Measurements from ENCODE around the gene CEMP1.
A peak's percentile ranks its signal among the peaks of the same experiment; 100 is the strongest.
"Not testable (repeated sequence)": the region's sequence is repeated elsewhere in the genome, so short reads cannot be mapped to it uniquely, and the experiment has no call there.

The CEMP1 gene, protein sequence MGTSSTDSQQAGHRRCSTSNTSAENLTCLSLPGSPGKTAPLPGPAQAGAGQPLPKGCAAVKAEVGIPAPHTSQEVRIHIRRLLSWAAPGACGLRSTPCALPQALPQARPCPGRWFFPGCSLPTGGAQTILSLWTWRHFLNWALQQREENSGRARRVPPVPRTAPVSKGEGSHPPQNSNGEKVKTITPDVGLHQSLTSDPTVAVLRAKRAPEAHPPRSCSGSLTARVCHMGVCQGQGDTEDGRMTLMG

GRCh38 chr16:2531371-2531695 is at the start of gene CEMP1:
Gene CEMP1, minus strand, starts transcription at chr16:2531408. Its CDS starts 335 bp downstream, at chr16:2531073.
- no peak for TF ChIP-seq CTCF (IDR thresholded peaks at IDR 0.05; ENCODE audit: extremely low read depth, insufficient read depth, missing control alignments)
- no peak for DNase-seq (ENCODE audit: low spot score)
- in situ Hi-C loops (cut with MboI; ENCODE audit: low pct_unique_long_range_greater_than_20kb, low sequenced_read_pairs, unreplicated experiment): no loop called here

DNA sequence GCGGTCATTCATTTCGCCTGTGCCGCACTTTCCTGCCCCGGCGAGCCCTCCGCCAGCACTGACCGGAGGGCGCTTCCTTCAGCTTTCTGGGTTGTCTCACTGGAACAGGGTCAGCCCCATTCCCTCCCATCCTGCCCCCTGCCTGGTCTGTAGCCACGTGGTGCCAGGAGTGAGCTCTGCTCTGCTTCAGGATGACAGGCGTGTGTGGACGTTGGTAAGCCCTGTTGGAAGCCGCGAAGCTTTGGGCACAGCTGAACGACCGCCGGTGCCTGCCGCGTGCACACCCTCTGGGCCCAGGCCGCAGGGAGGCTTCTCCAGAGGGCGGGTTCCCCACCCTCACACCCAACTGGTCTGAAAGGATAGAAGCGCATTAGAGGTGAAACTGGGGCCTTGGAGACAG is 49.6 kb upstream of the CEMP1 start:
- in situ Hi-C loops (cut with MboI; ENCODE audit: low pct_unique_long_range_greater_than_20kb, low sequenced_read_pairs, unreplicated experiment); DNase-seq (ENCODE audit: low spot score): not testable (repeated sequence)

DNA sequence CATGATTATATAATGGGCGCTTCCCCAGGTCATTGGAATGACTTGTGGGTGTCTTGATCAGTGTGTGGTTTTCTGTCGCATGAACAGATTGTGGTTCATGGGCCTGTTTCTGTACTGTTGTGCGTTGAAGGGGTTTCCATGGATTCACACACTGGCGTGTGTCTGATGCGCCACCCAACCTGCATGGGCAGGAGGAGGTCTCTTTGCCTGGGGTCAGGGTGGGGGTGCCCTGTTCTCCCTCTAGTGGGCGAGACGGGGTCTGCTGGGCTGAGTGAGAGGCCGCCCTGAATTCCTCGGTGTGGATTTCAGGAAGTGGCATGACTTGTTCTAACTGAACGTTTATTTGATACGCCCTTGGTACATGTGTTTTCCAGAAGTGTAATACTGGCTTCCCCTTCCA is 48.9 kb upstream of the CEMP1 start:
- DNase-seq (ENCODE audit: low spot score); in situ Hi-C loops (cut with MboI; ENCODE audit: low pct_unique_long_range_greater_than_20kb, low sequenced_read_pairs, unreplicated experiment): not testable (repeated sequence)

GRCh38 chr16:2578905-2579304 is 47.7 kb upstream of the CEMP1 start:
- DNase-seq (ENCODE audit: low spot score); in situ Hi-C loops (cut with MboI; ENCODE audit: low pct_unique_long_range_greater_than_20kb, low sequenced_read_pairs, unreplicated experiment): not testable (repeated sequence)

DNA sequence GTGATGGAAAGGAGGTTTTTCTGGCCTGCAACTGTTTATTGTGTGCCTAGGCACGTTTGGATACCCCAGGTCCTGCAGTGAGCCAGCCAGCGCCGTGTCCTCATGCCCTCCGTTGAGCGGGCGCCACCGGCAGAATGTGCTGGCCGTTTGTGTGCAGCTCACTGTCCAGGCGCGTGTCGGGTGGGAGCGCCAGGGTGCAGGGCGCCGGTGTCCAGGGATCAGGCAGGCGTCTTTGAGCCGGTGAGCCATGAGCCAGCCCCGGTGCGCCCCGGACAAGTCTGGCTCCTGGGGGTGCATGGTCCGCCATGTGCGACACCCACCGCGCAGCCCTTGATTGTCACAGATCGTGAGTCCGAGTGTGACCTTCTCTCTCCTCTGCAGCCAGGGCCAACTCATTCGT is 45.8 kb upstream of the CEMP1 start:
- in situ Hi-C loops (cut with MboI; ENCODE audit: low pct_unique_long_range_greater_than_20kb, low sequenced_read_pairs, unreplicated experiment); DNase-seq (ENCODE audit: low spot score): not testable (repeated sequence)

DNA sequence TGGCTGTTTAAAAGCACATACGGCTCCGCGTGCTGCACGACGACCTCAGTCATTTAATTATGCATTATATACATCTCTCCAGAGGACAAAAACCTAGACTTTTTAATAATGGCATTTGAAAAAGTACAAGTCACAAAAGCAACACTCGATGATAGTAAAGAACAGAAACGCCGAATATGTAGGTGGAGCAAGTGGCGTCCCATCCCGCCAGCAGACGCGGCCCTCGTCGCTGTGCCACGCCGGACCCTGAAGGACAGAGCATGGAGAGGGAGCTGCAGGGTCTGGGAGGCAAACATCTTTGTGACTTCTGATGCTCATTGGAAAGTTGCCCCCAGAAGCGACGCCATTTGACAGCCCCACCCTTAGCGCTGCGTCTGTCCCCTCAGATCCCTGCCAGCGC is 44.6 kb upstream of the CEMP1 start:
- DNase-seq (ENCODE audit: low spot score); in situ Hi-C loops (cut with MboI; ENCODE audit: low pct_unique_long_range_greater_than_20kb, low sequenced_read_pairs, unreplicated experiment): not testable (repeated sequence)

- in situ Hi-C loops (cut with MboI; ENCODE audit: low pct_unique_long_range_greater_than_20kb, low sequenced_read_pairs, unreplicated experiment); DNase-seq (ENCODE audit: low spot score): not testable (repeated sequence)
Observed at GRCh38 chr16:2572704-2573103, 41.5 kb upstream of the CEMP1 start.

DNA sequence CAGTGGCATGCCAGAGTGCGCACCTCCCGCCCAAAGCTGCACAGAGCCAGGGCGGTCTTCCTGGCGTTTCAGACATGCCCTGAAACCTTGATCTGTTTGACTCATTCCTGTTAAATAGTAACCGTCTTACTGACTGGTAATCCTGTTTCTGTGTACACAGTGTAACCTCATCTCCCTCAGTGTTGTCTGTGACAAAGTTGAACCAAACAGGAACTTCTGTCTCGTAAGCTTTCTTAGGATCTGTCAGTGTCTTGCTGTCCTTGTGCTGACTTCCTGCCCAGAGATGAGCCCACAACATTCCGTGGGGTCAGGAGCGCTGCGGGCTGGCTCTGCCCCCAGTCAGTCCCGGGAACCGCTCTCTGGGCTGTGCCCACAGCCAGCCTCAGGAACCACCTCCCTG is 37.4 kb upstream of the CEMP1 start:
- DNase-seq (ENCODE audit: low spot score); in situ Hi-C loops (cut with MboI; ENCODE audit: low pct_unique_long_range_greater_than_20kb, low sequenced_read_pairs, unreplicated experiment): not testable (repeated sequence)

GRCh38 chr16:2567506-2567905 is 36.3 kb upstream of the CEMP1 start:
- in situ Hi-C loops (cut with MboI; ENCODE audit: low pct_unique_long_range_greater_than_20kb, low sequenced_read_pairs, unreplicated experiment); DNase-seq (ENCODE audit: low spot score): not testable (repeated sequence)

GRCh38 chr16:2560798-2561133 is 29.6 kb upstream of the CEMP1 start:
- peak; percentile 54 for TF ChIP-seq CTCF (IDR thresholded peaks at IDR 0.05; ENCODE audit: extremely low read depth, insufficient read depth, missing control alignments)
- DNase-seq (ENCODE audit: low spot score); in situ Hi-C loops (cut with MboI; ENCODE audit: low pct_unique_long_range_greater_than_20kb, low sequenced_read_pairs, unreplicated experiment): not testable (repeated sequence)

- DNase-seq (ENCODE audit: low spot score); in situ Hi-C loops (cut with MboI; ENCODE audit: low pct_unique_long_range_greater_than_20kb, low sequenced_read_pairs, unreplicated experiment): not testable (repeated sequence)
Observed at GRCh38 chr16:2560131-2560797, 29.1 kb upstream of the CEMP1 start.

DNA sequence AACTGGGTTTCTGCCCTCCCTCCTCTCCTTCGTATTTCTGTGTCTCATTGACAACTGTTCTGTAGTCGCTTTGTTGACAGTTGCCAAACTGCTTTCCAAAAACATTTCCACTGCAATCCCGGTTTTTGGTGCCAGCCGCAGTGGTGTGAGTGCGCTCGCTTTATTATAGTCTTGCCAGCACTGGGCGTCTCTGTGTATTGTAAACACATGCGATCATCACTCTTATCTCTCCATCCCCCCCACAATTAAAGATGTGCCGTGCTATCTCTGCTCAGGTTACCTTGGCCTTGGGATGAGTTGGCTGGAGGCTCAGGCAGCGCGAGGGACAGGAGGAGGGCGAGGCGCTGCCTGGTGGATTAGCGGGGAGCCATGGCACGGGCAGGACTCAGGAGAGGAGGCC is 25.9 kb upstream of the CEMP1 start:
- DNase-seq (ENCODE audit: low spot score); in situ Hi-C loops (cut with MboI; ENCODE audit: low pct_unique_long_range_greater_than_20kb, low sequenced_read_pairs, unreplicated experiment): not testable (repeated sequence)

GRCh38 chr16:2554709-2555425 is 23.7 kb upstream of the CEMP1 start:
- in situ Hi-C loops (cut with MboI; ENCODE audit: low pct_unique_long_range_greater_than_20kb, low sequenced_read_pairs, unreplicated experiment); DNase-seq (ENCODE audit: low spot score): not testable (repeated sequence)

DNA sequence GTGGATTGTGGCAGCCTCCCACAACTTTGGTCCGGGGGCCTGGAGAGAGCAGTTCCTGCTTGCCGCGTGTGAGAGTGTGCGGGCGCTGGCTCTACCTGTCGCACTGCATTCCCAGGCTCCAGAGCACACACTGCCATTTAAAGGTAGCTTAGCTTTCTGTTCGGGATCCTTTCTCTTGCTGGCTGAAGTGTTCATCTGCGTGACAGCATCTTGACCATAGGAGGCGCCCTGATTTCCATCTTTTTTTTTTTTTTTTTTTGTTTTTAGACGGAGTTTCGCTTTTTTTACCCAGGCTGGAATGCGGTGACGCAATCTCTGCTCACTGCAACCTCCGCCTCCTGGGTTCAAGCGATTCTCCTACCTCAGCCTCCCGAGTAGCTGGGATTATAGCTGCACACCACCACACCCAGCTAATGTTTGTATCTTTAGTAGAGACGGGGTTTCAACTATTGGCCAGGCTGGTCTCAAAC is 20.2 kb upstream of the CEMP1 start:
- DNase-seq (ENCODE audit: low spot score); in situ Hi-C loops (cut with MboI; ENCODE audit: low pct_unique_long_range_greater_than_20kb, low sequenced_read_pairs, unreplicated experiment): not testable (repeated sequence)

DNA sequence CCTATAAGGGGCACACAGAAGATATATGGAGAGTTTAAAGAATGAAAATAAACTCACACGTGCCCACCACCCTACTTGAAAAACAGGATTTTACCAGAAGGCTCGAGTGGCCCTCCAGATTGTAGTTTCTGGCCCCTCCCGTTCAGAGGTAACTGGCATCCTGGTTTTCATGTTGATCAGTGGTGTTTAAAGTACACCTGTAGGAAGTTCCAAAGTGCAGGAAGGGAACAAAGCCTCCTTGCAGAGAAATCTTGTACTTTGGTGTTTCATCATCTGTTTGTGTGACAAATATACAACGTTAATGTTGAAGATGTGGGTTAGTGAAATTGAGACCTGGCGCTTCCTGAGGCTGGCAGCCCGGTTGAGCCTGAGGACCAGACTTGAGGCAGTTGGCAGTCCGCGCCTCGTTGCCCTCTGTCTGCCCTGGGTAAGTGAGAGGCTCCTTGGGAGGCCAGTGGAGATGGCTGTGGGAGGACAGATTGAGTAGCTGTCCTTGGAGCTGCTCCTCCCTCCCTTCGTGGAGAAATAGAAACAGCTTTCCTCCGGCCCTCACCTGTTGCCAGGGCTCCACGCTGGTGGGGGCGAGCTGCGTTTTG is 19.2 kb upstream of the CEMP1 start:
- in situ Hi-C loops (cut with MboI; ENCODE audit: low pct_unique_long_range_greater_than_20kb, low sequenced_read_pairs, unreplicated experiment); DNase-seq (ENCODE audit: low spot score): not testable (repeated sequence)

Measured in GM13977 (cell line).